A673 (cell line): ENCODE results near the gene SIK2. TPM values are rescaled to one million over a fixed set of nuclear protein-coding genes. Genes with fewer than 3 reads are reported as not detected.

ENCODE experiments used
- BruUV-seq: library from RNA; stranded (reverse); fragments of 400-500 nt; replicated peaks from 2 replicates; lab custom pipeline; 2021; lab: Mats Ljungman, UMichigan
- CTCF ChIA-PET: fragments of 300-600 bp; sonication (Branson Sonifier 250); formaldehyde crosslinking; loops from one replicate; lab custom pipeline; 2022; ENCODE audit warnings: antibody characterized with exemption; lab: Charles Lee
- POLR2A ChIA-PET: fragments of 300-600 bp; sonication (Branson Sonifier 250); formaldehyde crosslinking; loops from one replicate; lab custom pipeline; 2022; ENCODE audit warnings: antibody characterized with exemption; ENCODE audit not compliant: low non-redundant PET; lab: Charles Lee
- DNase-seq: peaks from one replicate; pipeline ENCODE4 v3.0.0-alpha.2; 2015; ENCODE audit warnings: low spot score
- H3K27ac ChIP-seq: fragments of 200-600 bp; sonication (generic); 2 replicates; pipeline ENCODE4 v1.5.1; 2016; ENCODE audit warnings: mixed run types, low read depth, mild to moderate bottlenecking, mixed read lengths, antibody characterized with exemption, low read length; ENCODE audit not compliant: poor library complexity, severe bottlenecking
- H3K27me3 ChIP-seq: fragments of 200-600 bp; sonication (generic); replicated peaks from 2 replicates; pipeline ENCODE4 v1.6.1; 2017; ENCODE audit warnings: mixed run types, low read depth, mild to moderate bottlenecking, mixed read lengths, antibody characterized with exemption, low read length; ENCODE audit not compliant: insufficient read depth, poor library complexity
- H3K36me3 ChIP-seq: fragments of 200-600 bp; sonication (generic); 2 replicates; pipeline ENCODE4 v1.6.1; 2016; ENCODE audit warnings: mixed run types, mild to moderate bottlenecking, mixed read lengths, antibody characterized with exemption, low read length; ENCODE audit not compliant: insufficient read depth, poor library complexity, severe bottlenecking
- H3K4me1 ChIP-seq: fragments of 200-600 bp; sonication (generic); 2 replicates; pipeline ENCODE4 v1.6.1; 2017; ENCODE audit warnings: mixed run types, mild to moderate bottlenecking, mixed read lengths, antibody characterized with exemption, low read length; ENCODE audit not compliant: insufficient read depth, poor library complexity, severe bottlenecking
- H3K4me3 ChIP-seq: fragments of 200-600 bp; sonication (generic); 2 replicates; pipeline ENCODE4 v1.5.1; 2016; ENCODE audit warnings: low read depth, mixed run types, mild to moderate bottlenecking, mixed read lengths, low read length; ENCODE audit not compliant: poor library complexity, severe bottlenecking
- H3K9me3 ChIP-seq: fragments of 200-600 bp; sonication (generic); 2 replicates; pipeline ENCODE4 v1.6.1; 2016; ENCODE audit warnings: mixed run types, low read depth, mild to moderate bottlenecking, mixed read lengths, antibody characterized with exemption, low read length; ENCODE audit not compliant: poor library complexity, severe bottlenecking
- EZH2 ChIP-seq: fragments of 200-600 bp; sonication (generic); IDR thresholded peaks from 2 replicates; pipeline ENCODE4 v1.6.1; 2017; ENCODE audit warnings: borderline replicate concordance, low read depth, mild to moderate bottlenecking, mixed read lengths, antibody characterized with exemption, low read length; ENCODE audit not compliant: poor library complexity, severe bottlenecking
- intact Hi-C: fragments of 100-400 bp; cut with micrococcal nuclease; formaldehyde crosslinking; loops from one replicate; pipeline ENCODE4 v1.10.0; 2022; ENCODE audit not compliant: unreplicated experiment
- total RNA-seq: library from RNA; stranded (reverse); gene quantifications from 2 replicates; pipeline ENCODE4 v1.2.3, GENCODE V29; 2021
- TF ChIP-seq, protein P1 (sequence below): fragments of 300-800, 200-600 bp; sonication (generic); conservative IDR thresholded peaks from 2 replicates; pipeline ENCODE4 v1.5.1; 2017; ENCODE audit warnings: low read depth, mild to moderate bottlenecking, antibody characterized with exemption, low read length, moderate library complexity, mixed read lengths

The SIK2 gene
- total RNA-seq, 1 experiment from 2014 or later: 18.7 TPM

DNA sequence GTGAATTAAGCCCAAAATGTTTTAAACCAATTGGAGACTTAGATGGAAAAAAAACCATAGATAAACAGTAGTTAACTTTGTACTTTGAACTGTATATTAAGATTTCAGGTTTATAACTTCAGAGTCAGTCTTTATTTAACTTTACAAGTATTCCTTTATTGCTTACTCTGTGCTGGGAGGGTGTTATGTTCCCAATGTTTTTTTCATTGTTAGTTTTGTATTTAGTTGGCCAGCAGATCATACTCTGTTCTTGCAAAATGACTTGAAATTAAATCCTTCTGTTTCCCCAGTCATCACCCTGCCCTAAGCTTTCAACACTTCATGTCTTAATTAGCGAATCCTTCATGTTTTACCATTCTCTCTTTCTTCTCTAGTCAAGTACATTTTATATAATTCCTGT is 25.3 kb downstream of the SIK2 start:
- H3K9me3 ChIP-seq: no peaks in the 10 kb centered on the region
- intact Hi-C loops: no loop called here
- H3K4me3 ChIP-seq: no peak overlapping the region
- H3K27ac ChIP-seq: no peak overlapping the region
- peaks cover 8% of the 10 kb centered on the region for H3K36me3 ChIP-seq
- ChIA-PET CTCF (no interaction called here), POLR2A (no interaction called here)
- no peak for TF ChIP-seq EZH2
- TF ChIP-seq, protein P1, sequence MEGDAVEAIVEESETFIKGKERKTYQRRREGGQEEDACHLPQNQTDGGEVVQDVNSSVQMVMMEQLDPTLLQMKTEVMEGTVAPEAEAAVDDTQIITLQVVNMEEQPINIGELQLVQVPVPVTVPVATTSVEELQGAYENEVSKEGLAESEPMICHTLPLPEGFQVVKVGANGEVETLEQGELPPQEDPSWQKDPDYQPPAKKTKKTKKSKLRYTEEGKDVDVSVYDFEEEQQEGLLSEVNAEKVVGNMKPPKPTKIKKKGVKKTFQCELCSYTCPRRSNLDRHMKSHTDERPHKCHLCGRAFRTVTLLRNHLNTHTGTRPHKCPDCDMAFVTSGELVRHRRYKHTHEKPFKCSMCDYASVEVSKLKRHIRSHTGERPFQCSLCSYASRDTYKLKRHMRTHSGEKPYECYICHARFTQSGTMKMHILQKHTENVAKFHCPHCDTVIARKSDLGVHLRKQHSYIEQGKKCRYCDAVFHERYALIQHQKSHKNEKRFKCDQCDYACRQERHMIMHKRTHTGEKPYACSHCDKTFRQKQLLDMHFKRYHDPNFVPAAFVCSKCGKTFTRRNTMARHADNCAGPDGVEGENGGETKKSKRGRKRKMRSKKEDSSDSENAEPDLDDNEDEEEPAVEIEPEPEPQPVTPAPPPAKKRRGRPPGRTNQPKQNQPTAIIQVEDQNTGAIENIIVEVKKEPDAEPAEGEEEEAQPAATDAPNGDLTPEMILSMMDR: no peak
- BruUV-seq: no TSS peak
- peaks cover 22% of the 10 kb centered on the region for H3K4me1 ChIP-seq
- DNase-seq: no peak
- H3K27me3 ChIP-seq: no peaks in the 10 kb centered on the region

DNA sequence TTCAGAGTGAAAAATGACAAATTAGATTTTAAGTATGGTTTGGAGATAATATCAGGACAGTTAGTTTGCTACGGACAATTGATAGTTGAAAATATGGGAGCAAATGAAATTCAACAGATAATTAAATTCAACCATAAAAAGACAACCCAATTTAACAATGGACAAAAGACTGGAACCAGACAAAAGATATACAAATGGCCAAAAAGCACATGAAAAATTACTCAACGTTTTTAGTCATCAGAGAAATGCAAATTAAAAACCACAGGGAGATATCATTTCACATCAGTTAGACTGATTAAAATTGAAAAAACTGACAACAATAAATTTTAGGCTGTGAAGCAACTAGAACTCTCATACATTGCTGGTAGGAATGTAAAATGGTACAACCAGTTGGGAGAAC is 27.2 kb downstream of the SIK2 start:
- ChIA-PET CTCF (no interaction called here), POLR2A (no interaction called here)
- no peak for DNase-seq
- Histone ChIP-seq H3K27ac (no peak overlapping the region), H3K4me3 (no peak overlapping the region), H3K4me1 (peaks cover 41% of the 10 kb centered on the region), H3K36me3 (no peaks in the 10 kb centered on the region), H3K27me3 (no peaks in the 10 kb centered on the region), H3K9me3 (no peaks in the 10 kb centered on the region)
- TF ChIP-seq, protein P1: no peak
- no peak for TF ChIP-seq EZH2
- BruUV-seq: no TSS peak
- intact Hi-C loops: no loop called here

DNA sequence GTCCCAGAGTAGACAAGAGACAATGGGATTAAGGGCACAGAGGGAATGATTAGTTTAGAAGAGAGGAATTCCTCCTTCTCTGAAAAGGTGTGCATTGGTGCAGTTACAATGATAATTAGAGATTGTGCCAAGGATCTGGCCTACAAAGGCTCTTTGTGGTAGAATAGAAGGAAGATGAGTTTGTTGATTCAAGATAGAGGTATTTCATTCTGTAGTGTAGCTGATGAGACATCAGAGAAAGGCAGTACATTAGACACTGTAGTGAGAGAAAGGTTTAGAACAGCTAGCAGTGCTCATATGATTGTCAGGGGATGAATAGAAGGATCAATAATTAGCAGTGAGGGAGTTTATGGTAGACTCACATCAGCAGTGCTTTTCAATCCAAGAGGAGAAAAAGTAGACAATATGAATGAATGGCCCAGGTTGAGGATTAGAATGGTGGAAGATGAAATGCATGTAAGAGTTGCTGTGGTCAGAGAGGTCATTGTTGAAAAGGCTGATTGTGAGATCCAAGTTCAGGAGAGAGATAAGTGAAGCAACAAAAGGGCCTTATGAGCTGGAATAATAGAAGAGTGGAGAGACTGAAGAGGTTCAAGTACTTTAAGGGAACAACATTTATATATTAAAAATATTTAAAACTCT is 28.9 kb downstream of the SIK2 start:
- H3K9me3 ChIP-seq: no peaks in the 10 kb centered on the region
- POLR2A ChIA-PET: interaction anchor here (0.6 kb wide), 1 partner anchor 1252 kb away, joined by 5 read pairs; no protein-coding TSS in a partner anchor
- H3K36me3 ChIP-seq: no peaks in the 10 kb centered on the region
- no peak overlapping the region for H3K4me3 ChIP-seq
- H3K4me1 ChIP-seq: peaks cover 56% of the 10 kb centered on the region
- no peak for TF ChIP-seq EZH2
- TF ChIP-seq, protein P1: no peak
- intact Hi-C loops: no loop called here
- CTCF ChIA-PET: interaction anchor here (1.3 kb wide), 1 partner anchor 27 kb away, joined by 4 read pairs; no protein-coding TSS in a partner anchor
- H3K27me3 ChIP-seq: no peaks in the 10 kb centered on the region
- no peak for DNase-seq
- BruUV-seq: no TSS peak
- peak overlapping the region; percentile 5 for H3K27ac ChIP-seq
